Stimulated activated CD8-positive, alpha-beta memory T cell treated with anti-CD3 and anti-CD28 coated beads, Interleukin-15, amount 100 ng/mL, for 1 hour (primary cell): ENCODE data around the gene CNIH2.
"Not testable (repeated sequence)": the region's sequence is repeated elsewhere in the genome, so short reads cannot be mapped to it uniquely, and the experiment has no call there.

Source experiments
- DNase-seq: peaks from one replicate; pipeline ENCODE4 v3.0.0-alpha.2; 2020; ENCODE audit warnings: low read depth

The CNIH2 gene

GRCh38 chr11:66277064-66277463 is 911 bp upstream of the CNIH2 start:
- DNase-seq: not testable (repeated sequence)

- no peak for DNase-seq
Measured at GRCh38 chr11:66278363-66279091, 552 bp downstream of the CNIH2 start.

GRCh38 chr11:66279092-66279734 is 1.2 kb downstream of the CNIH2 start:
- no peak for DNase-seq

GRCh38 chr11:66280428-66280827 is 2.5 kb downstream of the CNIH2 start:
- no peak for DNase-seq

- no peak for DNase-seq
Measured at GRCh38 chr11:66281001-66281400, 3.0 kb downstream of the CNIH2 start.

- no peak for DNase-seq
Measured at GRCh38 chr11:66281776-66282467, 3.9 kb downstream of the CNIH2 start.

- DNase-seq: peak; percentile 98
Measured at GRCh38 chr11:66282468-66283455, 4.8 kb downstream of the CNIH2 start.

GRCh38 chr11:66283461-66284105 is 5.6 kb downstream of the CNIH2 start:
- DNase-seq: no peak

GRCh38 chr11:66284526-66285078 is 6.6 kb downstream of the CNIH2 start:
- no peak for DNase-seq

GRCh38 chr11:66285250-66285947 is 7.4 kb downstream of the CNIH2 start:
- no peak for DNase-seq

- no peak for DNase-seq
Measured at GRCh38 chr11:66286699-66287098, 8.7 kb downstream of the CNIH2 start.

- DNase-seq: no peak
Measured at GRCh38 chr11:66287211-66287888, 9.4 kb downstream of the CNIH2 start.

GRCh38 chr11:66287889-66288670 is 10.1 kb downstream of the CNIH2 start:
- no peak for DNase-seq

GRCh38 chr11:66288671-66289547 is 10.9 kb downstream of the CNIH2 start, which contains the start of gene YIF1A:
Gene YIF1A, minus strand, starts transcription at chr11:66289143. Its CDS starts 158 bp downstream, at chr11:66288985.
- DNase-seq: peak; percentile 94

GRCh38 chr11:66289548-66290329 is 11.8 kb downstream of the CNIH2 start:
- DNase-seq: peak; percentile 42

- no peak for DNase-seq
Measured at GRCh38 chr11:66290330-66290621, 12.3 kb downstream of the CNIH2 start.

- no peak for DNase-seq
Measured at GRCh38 chr11:66291303-66291705, 13.3 kb downstream of the CNIH2 start.
